H1 (cell line): ENCODE results near the gene UTS2R. TPM values are rescaled to one million over a fixed set of nuclear protein-coding genes. Genes with fewer than 3 reads are reported as not detected.
A peak's percentile ranks its signal among the peaks of the same experiment; 100 is the strongest.

ENCODE experiments used
- CTCF ChIA-PET: fragments of 300-600 bp; sonication (Branson Sonifier 250); formaldehyde crosslinking; loops from one replicate; lab custom pipeline; 2021; ENCODE audit not compliant: partially characterized antibody; lab: Charles Lee
- POLR2A ChIA-PET: fragments of 300-600 bp; sonication (Branson Sonifier 250); formaldehyde crosslinking; loops from one replicate; lab custom pipeline; 2021; ENCODE audit warnings: inconsistent platforms; ENCODE audit not compliant: partially characterized antibody; lab: Charles Lee
- DNase-seq, 2 experiments: peaks; one replicate each; pipeline versions ENCODE4 v3.0.0 to v3.0.0-alpha.2; 2010 to 2022; ENCODE audit warnings: low spot score in 2 of 2, low read depth in 1 of 2, mixed read lengths in 1 of 2
- FAIRE-seq: peaks from 2 replicates; lab custom pipeline; 2011; peaks lifted over from hg19 to GRCh38; lab: Jason Lieb, UNC
- H2AFZ ChIP-seq: 2 replicates; pipeline ENCODE4 v1.8.1; 2012; ENCODE audit warnings: low read length, inconsistent platforms
- H2AK5ac ChIP-seq: 2 replicates; pipeline ENCODE4 v1.6.1; 2013; ENCODE audit warnings: low read depth, low read length
- H2BK120ac ChIP-seq: replicated peaks from 2 replicates; pipeline ENCODE3; 2013; ENCODE audit warnings: low read depth, low read length, inconsistent platforms
- H2BK12ac ChIP-seq: 2 replicates; pipeline ENCODE4 v1.6.1; 2013; ENCODE audit warnings: low read depth, low read length
- H2BK15ac ChIP-seq: 2 replicates; pipeline ENCODE4 v1.6.1; 2013; ENCODE audit warnings: low read length
- H2BK20ac ChIP-seq: 2 replicates; pipeline ENCODE4 v1.6.1; 2013; ENCODE audit warnings: low read length
- H2BK5ac ChIP-seq: 2 replicates; pipeline ENCODE4 v1.6.1; 2013; ENCODE audit warnings: low read depth, low read length
- H3K14ac ChIP-seq: 2 replicates; pipeline ENCODE4 v1.6.1; 2013; ENCODE audit warnings: inconsistent platforms; ENCODE audit not compliant: insufficient read length
- H3K18ac ChIP-seq: 2 replicates; pipeline ENCODE4 v1.6.1; 2013; ENCODE audit warnings: low read length; ENCODE audit errors: extremely low read depth
- H3K23ac ChIP-seq: 2 replicates; pipeline ENCODE4 v1.6.1; 2013; ENCODE audit warnings: inconsistent platforms; ENCODE audit not compliant: insufficient read length
- H3K23me2 ChIP-seq: 2 replicates; pipeline ENCODE4 v1.6.1; 2013; ENCODE audit warnings: low read depth, low read length
- H3K27ac ChIP-seq: 2 replicates; pipeline ENCODE4 v1.6.1; 2011; ENCODE audit warnings: low read depth, low read length, inconsistent platforms
- H3K27me3 ChIP-seq, 4 experiments: replicated peaks in 1 of 4; 1 replicate in 1 of 4; 2 replicates in 3 of 4; pipeline versions ENCODE4 v1.6.1 to v1.8.1; 2011 to 2013; ENCODE audit warnings: low read length in 3 of 4, mild to moderate bottlenecking in 3 of 4, inconsistent platforms in 2 of 4, mixed read lengths in 2 of 4, moderate library complexity in 1 of 4; ENCODE audit not compliant: control insufficient read depth in 3 of 4, insufficient read depth in 3 of 4; ENCODE audit errors: extremely low read depth in 1 of 4
- H3K36me3 ChIP-seq, 4 experiments: 2 replicates each; pipeline versions ENCODE4 v1.6.1 to v1.8.1; 2011 to 2013; ENCODE audit warnings: mild to moderate bottlenecking in 4 of 4, low read length in 3 of 4, moderate library complexity in 2 of 4, control low read depth in 1 of 4, inconsistent platforms in 1 of 4; ENCODE audit not compliant: insufficient read depth in 4 of 4, control insufficient read depth in 2 of 4
- H3K4ac ChIP-seq: replicated peaks from 2 replicates; pipeline ENCODE3; 2013; ENCODE audit warnings: low read length, low read depth, mixed read lengths, inconsistent platforms; ENCODE audit not compliant: insufficient read length
- H3K4me1 ChIP-seq, 4 experiments: replicated peaks in 1 of 4; 1 replicate in 1 of 4; 2 replicates in 3 of 4; pipeline versions ENCODE4 v1.6.1 to v1.8.1; 2011 to 2013; ENCODE audit warnings: low read length in 3 of 4, inconsistent platforms in 2 of 4, mixed read lengths in 1 of 4; ENCODE audit not compliant: insufficient read depth in 4 of 4, control insufficient read depth in 3 of 4
- H3K4me2 ChIP-seq, 2 experiments: 2 replicates each; pipeline versions ENCODE4 v1.6.1 to v1.8.1; 2011 to 2013; ENCODE audit warnings: low read depth in 2 of 2, low read length in 2 of 2, control low read depth in 1 of 2, inconsistent platforms in 1 of 2, mild to moderate bottlenecking in 1 of 2; ENCODE audit not compliant: insufficient read depth in 1 of 2
- H3K4me3 ChIP-seq, 4 experiments: fragments of 200-600, 300-600 bp in 1 of 4; sonication (generic), shearing (Covaris generic), sonication (Bioruptor Twin) in 1 of 4; 2 replicates each; pipeline versions ENCODE4 v1.5.1 to v1.8.1; 2011 to 2016; ENCODE audit warnings: low read length in 4 of 4, low read depth in 3 of 4, control low read depth in 2 of 4, inconsistent platforms in 2 of 4, mild to moderate bottlenecking in 2 of 4, mixed read lengths in 1 of 4, moderate library complexity in 1 of 4; ENCODE audit not compliant: insufficient read depth in 2 of 4; ENCODE audit errors: extremely low read depth in 1 of 4
- H3K56ac ChIP-seq: replicated peaks from 2 replicates; pipeline ENCODE3; 2013; ENCODE audit warnings: low read depth, mild to moderate bottlenecking, mixed read lengths, low read length, inconsistent platforms; ENCODE audit not compliant: insufficient read length
- H3K79me1 ChIP-seq: 2 replicates; pipeline ENCODE4 v1.6.1; 2013; ENCODE audit warnings: low read depth, low read length, control low read depth
- H3K79me2 ChIP-seq, 2 experiments: 2 replicates each; pipeline versions ENCODE4 v1.6.1 to v1.8.1; 2012 to 2013; ENCODE audit warnings: low read length in 2 of 2, mild to moderate bottlenecking in 2 of 2, inconsistent platforms in 1 of 2; ENCODE audit not compliant: insufficient read depth in 2 of 2, control insufficient read depth in 1 of 2
- H3K9ac ChIP-seq, 4 experiments: replicated peaks in 1 of 4; 1 replicate in 1 of 4; 2 replicates in 3 of 4; pipeline versions ENCODE4 v1.6.1 to v1.8.1; 2011 to 2013; ENCODE audit warnings: low read depth in 3 of 4, low read length in 3 of 4, control low read depth in 2 of 4, mild to moderate bottlenecking in 2 of 4, moderate library complexity in 2 of 4, inconsistent platforms in 1 of 4; ENCODE audit errors: extremely low read depth in 1 of 4
- H3K9me3 ChIP-seq, 2 experiments: 2 replicates each; pipeline versions ENCODE4 v1.6.1 to v1.8.1; 2012 to 2013; ENCODE audit warnings: mild to moderate bottlenecking in 2 of 2, moderate library complexity in 2 of 2, control low read depth in 1 of 2, inconsistent platforms in 1 of 2, low read depth in 1 of 2, low read length in 1 of 2, mixed read lengths in 1 of 2; ENCODE audit not compliant: insufficient read depth in 2 of 2
- H4K20me1 ChIP-seq, 2 experiments: replicated peaks in 1 of 2; 2 replicates each; pipeline versions ENCODE3 to v1.8.1; 2011 to 2013; ENCODE audit warnings: inconsistent platforms in 2 of 2, low read length in 2 of 2, mild to moderate bottlenecking in 1 of 2; ENCODE audit not compliant: insufficient read depth in 2 of 2, control insufficient read depth in 1 of 2
- H4K5ac ChIP-seq: 2 replicates; pipeline ENCODE4 v1.6.1; 2013; ENCODE audit warnings: low read length, low read depth, mixed read lengths, inconsistent platforms; ENCODE audit not compliant: insufficient read length
- H4K8ac ChIP-seq: 2 replicates; pipeline ENCODE4 v1.8.0; 2013; ENCODE audit warnings: mild to moderate bottlenecking, moderate library complexity, low read length, inconsistent platforms; ENCODE audit not compliant: insufficient read depth; ENCODE audit errors: extremely low read depth
- H4K91ac ChIP-seq: replicated peaks from 2 replicates; pipeline ENCODE3; 2013; ENCODE audit warnings: low read length, mixed read lengths, inconsistent platforms; ENCODE audit not compliant: insufficient read length
- E2F6 ChIP-seq: IDR thresholded peaks from 2 replicates; pipeline ENCODE4 v1.6.1; 2012; ENCODE audit warnings: inconsistent platforms
- KDM5A ChIP-seq: fragments of 200-600 bp; IDR thresholded peaks from 2 replicates; pipeline ENCODE4 v1.7.1; 2012; ENCODE audit warnings: mild to moderate bottlenecking, low read length, inconsistent platforms, mixed read lengths
- MAX ChIP-seq: IDR thresholded peaks from 2 replicates; pipeline ENCODE4 v1.6.1; 2012; ENCODE audit warnings: inconsistent platforms
- WGBS, 2 experiments: shearing (Covaris generic) in 1 of 2; methylation state at CpG; one replicate each; pipeline versions ENCODE4 v1.1.6 to v1.1.7; 2013 to 2015; ENCODE audit warnings: low lambda C conversion rate in 2 of 2, mixed read lengths in 2 of 2, inconsistent platforms in 1 of 2, low coverage in 1 of 2, missing lambda C conversion rate in 1 of 2; ENCODE audit not compliant: insufficient replicate concordance in 2 of 2, insufficient coverage in 1 of 2, insufficient read length in 1 of 2; ENCODE audit errors: extremely low coverage in 1 of 2, missing lambda C conversion rate in 1 of 2; 5-methylcytosine and 5-hydroxymethylcytosine counted together
- polyA plus RNA-seq, 7 experiments: library from polyadenylated mRNA; depleted of rRNA in 3 of 7; stranded (reverse) in 5 of 7; unstranded in 2 of 7; fragments of >200 nt in 5 of 7; fragments of 200-250 nt in 2 of 7; gene quantifications; 1 replicate in 5 of 7; 2 replicates in 1 of 7; 4 replicates in 1 of 7; pipeline versions ENCODE4 v1.2.1 to v1.2.3, GENCODE V29; 2011 to 2013; ENCODE audit warnings: missing spikeins in 2 of 7, mixed read lengths in 2 of 7
- total RNA-seq: library from RNA; stranded (reverse); fragmentation: NEBNext Ultra II Directional; extraction: Animal tissue kit (Norgen Biotek cat#: 25700); gene quantifications from 2 replicates; pipeline ENCODE4 v1.2.1, GENCODE V29; 2021

UTS2R gene
- total and polyA plus RNA-seq, 2 of the 8 experiments (the other 6 are each of a cell fraction or from before 2014, with no cell fraction given), result 0.27 TPM; not detected in 1

- no peak overlapping the region for H4K8ac ChIP-seq
- no peak overlapping the region for H4K5ac ChIP-seq
- peaks cover 0 to 4% of the 10 kb centered on the region in 2 experiments for H4K20me1 ChIP-seq
- no peak overlapping the region for H2BK15ac ChIP-seq
- H3K4me3 ChIP-seq, result peak overlapping the region in 3 of 4 experiments; percentile 14 to 61 (median 23); a peak in 2 of 8 replicates
- no peak overlapping the region for H2BK20ac ChIP-seq
- no peak overlapping the region for H2AFZ ChIP-seq
- H3K27me3 ChIP-seq, result peaks cover 28 to 61% (median 49%) of the 10 kb centered on the region in 4 experiments
- no peak overlapping the region for H3K23ac ChIP-seq
- H2BK120ac ChIP-seq, result no peak overlapping the region
- no peak overlapping the region for H3K18ac ChIP-seq
- DNase-seq (no peak), FAIRE-seq (no peak)
- CTCF ChIA-PET, result interaction anchor here (0.6 to 2.4 kb wide), 9 partner anchors 10 to 134 kb away, joined by 3 to 15 read pairs (median 3); no protein-coding TSS in a partner anchor
- H4K91ac ChIP-seq, result no peak overlapping the region
- H3K36me3 ChIP-seq, result no peaks in the 10 kb centered on the region
- no peak overlapping the region for H2BK5ac ChIP-seq
- H3K79me1 ChIP-seq, result no peaks in the 10 kb centered on the region
- H3K9ac ChIP-seq, result no peak overlapping the region
- no peak overlapping the region for H3K56ac ChIP-seq
- peaks cover 7% of the 10 kb centered on the region; the same call in 1 of the 2 replicates for H3K23me2 ChIP-seq
- no peak overlapping the region for H2BK12ac ChIP-seq
- H3K9me3 ChIP-seq, result no peaks in the 10 kb centered on the region; a peak in 1 of 4 replicates
- H3K4ac ChIP-seq, result no peak overlapping the region
- H3K27ac ChIP-seq, result no peak overlapping the region
- POLR2A ChIA-PET, result interaction anchor here (0.6 to 1.4 kb wide), 5 partner anchors 8 to 28 kb away, joined by 3 to 5 read pairs (median 3); no protein-coding TSS in a partner anchor
- H2AK5ac ChIP-seq, result no peak overlapping the region
- no peak overlapping the region for H3K14ac ChIP-seq
- peaks cover 0 to 6% (median 0%) of the 10 kb centered on the region in 4 experiments; a peak in 1 of 7 replicates for H3K4me1 ChIP-seq
- peak overlapping the region; percentile 59 to 67; a peak in 3 of 4 replicates for H3K4me2 ChIP-seq
- WGBS, 2 experiments, result 70% methylated on average over 37 of the region's 38 CpGs; no CpG with 5 or more reads in 1 of the 2 experiments
- H3K79me2 ChIP-seq, result no peaks in the 10 kb centered on the region
- TF ChIP-seq E2F6, result peak; percentile 98
- TF ChIP-seq KDM5A, result no peak
- TF ChIP-seq MAX, result peak; percentile 84
These were observed 863 bp upstream of the UTS2R start for GRCh38 chr17:82370471-82371332.
